OCI-LY1 (cell line): ENCODE data around the gene DGKB.

Experiments used
- H2AFZ ChIP-seq: fragments of 200-600 bp; sonication (generic), shearing (Covaris generic); 2 replicates; pipeline ENCODE4 v1.6.0; 2014; ENCODE audit warnings: antibody characterized with exemption, mild to moderate bottlenecking, low read length
- H3F3A ChIP-seq: fragments of 200-600 bp; sonication (generic), shearing (Covaris generic); 2 replicates; pipeline ENCODE4 v1.6.0; 2014; ENCODE audit warnings: mild to moderate bottlenecking, antibody characterized with exemption, low read length, moderate library complexity; ENCODE audit not compliant: insufficient read depth
- H3K27ac ChIP-seq: fragments of 200-600 bp; sonication (generic); 2 replicates; pipeline ENCODE4 v1.5.1; 2014; ENCODE audit warnings: low read length, mixed run types, mild to moderate bottlenecking, low read depth; ENCODE audit not compliant: poor library complexity, severe bottlenecking
- H3K27me3 ChIP-seq: fragments of 200-600 bp; sonication (generic); 2 replicates; pipeline ENCODE4 v1.6.0; 2014; ENCODE audit warnings: antibody characterized with exemption, mild to moderate bottlenecking, low read length, moderate library complexity; ENCODE audit not compliant: insufficient read depth
- H3K36me3 ChIP-seq: fragments of 200-600 bp; sonication (generic); 2 replicates; pipeline ENCODE4 v1.6.1; 2014; ENCODE audit warnings: mild to moderate bottlenecking, antibody characterized with exemption, low read length, moderate library complexity, mixed read lengths; ENCODE audit not compliant: insufficient read depth
- H3K4me1 ChIP-seq: fragments of 200-600 bp; sonication (generic); 2 replicates; pipeline ENCODE4 v1.5.1; 2014; ENCODE audit warnings: mild to moderate bottlenecking, low read length, moderate library complexity; ENCODE audit not compliant: insufficient read depth, severe bottlenecking
- H3K4me2 ChIP-seq: fragments of 200-600 bp; sonication (generic), shearing (Covaris generic); 2 replicates; pipeline ENCODE4 v1.6.1; 2014; ENCODE audit warnings: low read length
- H3K4me3 ChIP-seq: fragments of 200-600 bp; sonication (generic); 2 replicates; pipeline ENCODE4 v1.5.1; 2014; ENCODE audit warnings: low read length, low read depth, mild to moderate bottlenecking, mixed read lengths; ENCODE audit not compliant: poor library complexity, severe bottlenecking
- H3K79me2 ChIP-seq: fragments of 200-600 bp; shearing (Covaris generic); 2 replicates; pipeline ENCODE4 v1.6.1; 2016; ENCODE audit warnings: mixed run types, low read length, mixed read lengths; ENCODE audit not compliant: insufficient read depth
- H3K9ac ChIP-seq: fragments of 200-600 bp; sonication (generic), shearing (Covaris generic); 2 replicates; pipeline ENCODE4 v1.6.1; 2014; ENCODE audit warnings: mild to moderate bottlenecking, low read length, mixed read lengths
- H3K9me2 ChIP-seq: fragments of 200-600 bp; sonication (generic), shearing (Covaris generic); 2 replicates; pipeline ENCODE4 v1.6.1; 2014; ENCODE audit warnings: low read depth, mild to moderate bottlenecking, low read length, mixed read lengths
- H3K9me3 ChIP-seq: fragments of 200-600 bp; shearing (Covaris generic); 2 replicates; pipeline ENCODE4 v1.6.1; 2014; ENCODE audit warnings: low read length, mixed read lengths
- H4K20me1 ChIP-seq: fragments of 200-600 bp; sonication (generic), shearing (Covaris generic); 2 replicates; pipeline ENCODE4 v1.6.0; 2016; ENCODE audit warnings: mild to moderate bottlenecking, low read length; ENCODE audit not compliant: insufficient read depth
- CTCF ChIP-seq: fragments of 200-600 bp; sonication (generic), shearing (Covaris generic); IDR thresholded peaks from 2 replicates; pipeline ENCODE4 v1.5.1; 2017; ENCODE audit warnings: mild to moderate bottlenecking, antibody characterized with exemption, low read length, moderate library complexity, mixed read lengths
- EZH2 ChIP-seq: fragments of 200-600 bp; sonication (generic), shearing (Covaris generic); IDR thresholded peaks from 2 replicates; pipeline ENCODE4 v1.8.0; 2017; ENCODE audit warnings: borderline replicate concordance, mixed run types, mild to moderate bottlenecking, antibody characterized with exemption, low read length, moderate library complexity, mixed read lengths

DGKB gene

GRCh38 chr7:14818871-14819270 lies 83.7 kb downstream of the DGKB start:
- H3F3A ChIP-seq, result no peaks in the 10 kb centered on the region
- no peak overlapping the region for H3K4me3 ChIP-seq
- no peaks in the 10 kb centered on the region for H3K79me2 ChIP-seq
- H3K36me3 ChIP-seq, result no peaks in the 10 kb centered on the region
- H3K27me3 ChIP-seq, result no peaks in the 10 kb centered on the region
- no peaks in the 10 kb centered on the region for H3K9me3 ChIP-seq
- H2AFZ ChIP-seq, result no peak overlapping the region
- TF ChIP-seq EZH2 (no peak), CTCF (no peak)
- H4K20me1 ChIP-seq, result no peaks in the 10 kb centered on the region
- H3K4me1 ChIP-seq, result no peaks in the 10 kb centered on the region
- no peak overlapping the region for H3K9ac ChIP-seq
- no peak overlapping the region for H3K27ac ChIP-seq
- H3K4me2 ChIP-seq, result no peak overlapping the region
- no peaks in the 10 kb centered on the region for H3K9me2 ChIP-seq

- Histone ChIP-seq H3F3A (no peaks in the 10 kb centered on the region), H3K79me2 (no peaks in the 10 kb centered on the region), H3K4me1 (no peaks in the 10 kb centered on the region), H3K9ac (no peak overlapping the region), H3K9me2 (no peaks in the 10 kb centered on the region), H3K9me3 (no peaks in the 10 kb centered on the region), H3K4me3 (no peak overlapping the region), H3K27ac (no peak overlapping the region), H3K36me3 (no peaks in the 10 kb centered on the region), H3K27me3 (no peaks in the 10 kb centered on the region), H4K20me1 (no peaks in the 10 kb centered on the region), H3K4me2 (no peak overlapping the region), H2AFZ (no peak overlapping the region)
- TF ChIP-seq CTCF (no peak), EZH2 (no peak)
These were observed 84.5 kb downstream of the DGKB start for GRCh38 chr7:14817829-14818614.

- H3K36me3 ChIP-seq, result no peaks in the 10 kb centered on the region
- no peaks in the 10 kb centered on the region for H3K9me2 ChIP-seq
- no peak overlapping the region for H3K4me3 ChIP-seq
- H3K27me3 ChIP-seq, result no peaks in the 10 kb centered on the region
- no peaks in the 10 kb centered on the region for H3K9me3 ChIP-seq
- no peaks in the 10 kb centered on the region for H3K4me1 ChIP-seq
- no peak overlapping the region for H3K4me2 ChIP-seq
- H3K9ac ChIP-seq, result no peak overlapping the region
- H3K27ac ChIP-seq, result no peak overlapping the region
- no peaks in the 10 kb centered on the region for H3K79me2 ChIP-seq
- H2AFZ ChIP-seq, result no peak overlapping the region
- H4K20me1 ChIP-seq, result no peaks in the 10 kb centered on the region
- no peaks in the 10 kb centered on the region for H3F3A ChIP-seq
- TF ChIP-seq CTCF (no peak), EZH2 (no peak)
These were observed 95.0 kb downstream of the DGKB start for GRCh38 chr7:14807507-14807906.
